ENCODE results near the gene UBAC1. TPM values are rescaled to one million over a fixed set of nuclear protein-coding genes. Genes with fewer than 3 reads are reported as not detected.
"Not testable (repeated sequence)": the region's sequence is repeated elsewhere in the genome, so short reads cannot be mapped to it uniquely, and the experiment has no call there.

Gene UBAC1
- polyA plus RNA-seq, 3 donors: 26.1 to 29.5 (median 28.3) TPM

- no peak for DNase-seq (ENCODE audit: low read depth in 3 of 3, low spot score in 2 of 3)
Observed at GRCh38 chr9:135961811-135962695, 880 bp upstream of the UBAC1 start.

GRCh38 chr9:135960411-135961276 is 529 bp downstream of the UBAC1 start:
- no peak for DNase-seq (ENCODE audit: low read depth in 3 of 3, low spot score in 2 of 3)

GRCh38 chr9:135959814-135960213 is 1.4 kb downstream of the UBAC1 start:
- DNase-seq (ENCODE audit: low read depth in 3 of 3, low spot score in 2 of 3): no peak

GRCh38 chr9:135958485-135958884 is 2.7 kb downstream of the UBAC1 start:
- no peak for DNase-seq (ENCODE audit: low read depth in 3 of 3, low spot score in 2 of 3)

GRCh38 chr9:135957431-135957830 is 3.7 kb downstream of the UBAC1 start:
- DNase-seq (ENCODE audit: low read depth in 3 of 3, low spot score in 2 of 3): no peak

- no peak for DNase-seq (ENCODE audit: low read depth in 3 of 3, low spot score in 2 of 3)
Observed at GRCh38 chr9:135956802-135957174, 4.4 kb downstream of the UBAC1 start.

GRCh38 chr9:135955934-135956801 is 5.0 kb downstream of the UBAC1 start:
- DNase-seq (ENCODE audit: low read depth in 3 of 3, low spot score in 2 of 3): no peak

GRCh38 chr9:135952664-135953206 is 8.4 kb downstream of the UBAC1 start:
- DNase-seq (ENCODE audit: low read depth in 3 of 3, low spot score in 2 of 3): no peak

GRCh38 chr9:135951889-135952663 is 9.1 kb downstream of the UBAC1 start:
- DNase-seq (ENCODE audit: low read depth in 3 of 3, low spot score in 2 of 3): no peak

- not testable (repeated sequence) for DNase-seq (ENCODE audit: low read depth in 3 of 3, low spot score in 2 of 3)
Observed at GRCh38 chr9:135951310-135951709, 9.9 kb downstream of the UBAC1 start.

- DNase-seq (ENCODE audit: low read depth in 3 of 3, low spot score in 2 of 3): not testable (repeated sequence)
Observed at GRCh38 chr9:135950841-135951240, 10.3 kb downstream of the UBAC1 start.

- no peak for DNase-seq (ENCODE audit: low read depth in 3 of 3, low spot score in 2 of 3)
Observed at GRCh38 chr9:135950135-135950682, 11.0 kb downstream of the UBAC1 start.

- no peak for DNase-seq (ENCODE audit: low read depth in 3 of 3, low spot score in 2 of 3)
Observed at GRCh38 chr9:135949501-135950134, 11.6 kb downstream of the UBAC1 start.

- no peak for DNase-seq (ENCODE audit: low read depth in 3 of 3, low spot score in 2 of 3)
Observed at GRCh38 chr9:135948968-135949367, 12.2 kb downstream of the UBAC1 start.

- DNase-seq (ENCODE audit: low read depth in 3 of 3, low spot score in 2 of 3): no peak
Observed at GRCh38 chr9:135948446-135948845, 12.7 kb downstream of the UBAC1 start.

- no peak for DNase-seq (ENCODE audit: low read depth in 3 of 3, low spot score in 2 of 3)
Observed at GRCh38 chr9:135947582-135947981, 13.6 kb downstream of the UBAC1 start.

- not testable (repeated sequence) for DNase-seq (ENCODE audit: low read depth in 3 of 3, low spot score in 2 of 3)
Observed at GRCh38 chr9:135947105-135947504, 14.1 kb downstream of the UBAC1 start.

- no peak for DNase-seq (ENCODE audit: low read depth in 3 of 3, low spot score in 2 of 3)
Observed at GRCh38 chr9:135946392-135946994, 14.7 kb downstream of the UBAC1 start.

Data from right renal cortex interstitium (tissue), 3 donors.